A673 (cell line): ENCODE measurements around the gene WDR62. TPM values are rescaled to one million over a fixed set of nuclear protein-coding genes. Genes with fewer than 3 reads are reported as not detected.

Experiments
- BruUV-seq: library from RNA; stranded (reverse); fragments of 400-500 nt; replicated peaks from 2 replicates; lab custom pipeline; 2021; lab: Mats Ljungman, UMichigan
- CTCF ChIA-PET: fragments of 300-600 bp; sonication (Branson Sonifier 250); formaldehyde crosslinking; loops from one replicate; lab custom pipeline; 2022; ENCODE audit warnings: antibody characterized with exemption; lab: Charles Lee
- POLR2A ChIA-PET: fragments of 300-600 bp; sonication (Branson Sonifier 250); formaldehyde crosslinking; loops from one replicate; lab custom pipeline; 2022; ENCODE audit warnings: antibody characterized with exemption; ENCODE audit not compliant: low non-redundant PET; lab: Charles Lee
- DNase-seq: peaks from one replicate; pipeline ENCODE4 v3.0.0-alpha.2; 2015; ENCODE audit warnings: low spot score
- H3K27ac ChIP-seq: fragments of 200-600 bp; sonication (generic); 2 replicates; pipeline ENCODE4 v1.5.1; 2016; ENCODE audit warnings: mixed run types, low read depth, mild to moderate bottlenecking, mixed read lengths, antibody characterized with exemption, low read length; ENCODE audit not compliant: poor library complexity, severe bottlenecking
- H3K27me3 ChIP-seq: fragments of 200-600 bp; sonication (generic); replicated peaks from 2 replicates; pipeline ENCODE4 v1.6.1; 2017; ENCODE audit warnings: mixed run types, low read depth, mild to moderate bottlenecking, mixed read lengths, antibody characterized with exemption, low read length; ENCODE audit not compliant: insufficient read depth, poor library complexity
- H3K36me3 ChIP-seq: fragments of 200-600 bp; sonication (generic); 2 replicates; pipeline ENCODE4 v1.6.1; 2016; ENCODE audit warnings: mixed run types, mild to moderate bottlenecking, mixed read lengths, antibody characterized with exemption, low read length; ENCODE audit not compliant: insufficient read depth, poor library complexity, severe bottlenecking
- H3K4me1 ChIP-seq: fragments of 200-600 bp; sonication (generic); 2 replicates; pipeline ENCODE4 v1.6.1; 2017; ENCODE audit warnings: mixed run types, mild to moderate bottlenecking, mixed read lengths, antibody characterized with exemption, low read length; ENCODE audit not compliant: insufficient read depth, poor library complexity, severe bottlenecking
- H3K4me3 ChIP-seq: fragments of 200-600 bp; sonication (generic); 2 replicates; pipeline ENCODE4 v1.5.1; 2016; ENCODE audit warnings: low read depth, mixed run types, mild to moderate bottlenecking, mixed read lengths, low read length; ENCODE audit not compliant: poor library complexity, severe bottlenecking
- H3K9me3 ChIP-seq: fragments of 200-600 bp; sonication (generic); 2 replicates; pipeline ENCODE4 v1.6.1; 2016; ENCODE audit warnings: mixed run types, low read depth, mild to moderate bottlenecking, mixed read lengths, antibody characterized with exemption, low read length; ENCODE audit not compliant: poor library complexity, severe bottlenecking
- EZH2 ChIP-seq: fragments of 200-600 bp; sonication (generic); IDR thresholded peaks from 2 replicates; pipeline ENCODE4 v1.6.1; 2017; ENCODE audit warnings: borderline replicate concordance, low read depth, mild to moderate bottlenecking, mixed read lengths, antibody characterized with exemption, low read length; ENCODE audit not compliant: poor library complexity, severe bottlenecking
- intact Hi-C: fragments of 100-400 bp; cut with micrococcal nuclease; formaldehyde crosslinking; loops from one replicate; pipeline ENCODE4 v1.10.0; 2022; ENCODE audit not compliant: unreplicated experiment
- total RNA-seq: library from RNA; stranded (reverse); gene quantifications from 2 replicates; pipeline ENCODE4 v1.2.3, GENCODE V29; 2021
- TF ChIP-seq, protein P1 (sequence below): fragments of 300-800, 200-600 bp; sonication (generic); conservative IDR thresholded peaks from 2 replicates; pipeline ENCODE4 v1.5.1; 2017; ENCODE audit warnings: low read depth, mild to moderate bottlenecking, antibody characterized with exemption, low read length, moderate library complexity, mixed read lengths

The WDR62 gene
- total RNA-seq, 1 experiment from 2014 or later, result 40.4 TPM

GRCh38 chr19:36106441-36106840, 51.7 kb downstream of the WDR62 start:
- intact Hi-C loops, result no loop called here
- POLR2A ChIA-PET, result no interaction called here
- H3K27me3 ChIP-seq, result no peaks in the 10 kb centered on the region
- no peak overlapping the region for H3K4me3 ChIP-seq
- H3K36me3 ChIP-seq, result peaks cover 31% of the 10 kb centered on the region
- H3K4me1 ChIP-seq, result no peaks in the 10 kb centered on the region
- BruUV-seq, result no TSS peak
- CTCF ChIA-PET, result no interaction called here
- no peaks in the 10 kb centered on the region for H3K9me3 ChIP-seq
- TF ChIP-seq, protein P1, sequence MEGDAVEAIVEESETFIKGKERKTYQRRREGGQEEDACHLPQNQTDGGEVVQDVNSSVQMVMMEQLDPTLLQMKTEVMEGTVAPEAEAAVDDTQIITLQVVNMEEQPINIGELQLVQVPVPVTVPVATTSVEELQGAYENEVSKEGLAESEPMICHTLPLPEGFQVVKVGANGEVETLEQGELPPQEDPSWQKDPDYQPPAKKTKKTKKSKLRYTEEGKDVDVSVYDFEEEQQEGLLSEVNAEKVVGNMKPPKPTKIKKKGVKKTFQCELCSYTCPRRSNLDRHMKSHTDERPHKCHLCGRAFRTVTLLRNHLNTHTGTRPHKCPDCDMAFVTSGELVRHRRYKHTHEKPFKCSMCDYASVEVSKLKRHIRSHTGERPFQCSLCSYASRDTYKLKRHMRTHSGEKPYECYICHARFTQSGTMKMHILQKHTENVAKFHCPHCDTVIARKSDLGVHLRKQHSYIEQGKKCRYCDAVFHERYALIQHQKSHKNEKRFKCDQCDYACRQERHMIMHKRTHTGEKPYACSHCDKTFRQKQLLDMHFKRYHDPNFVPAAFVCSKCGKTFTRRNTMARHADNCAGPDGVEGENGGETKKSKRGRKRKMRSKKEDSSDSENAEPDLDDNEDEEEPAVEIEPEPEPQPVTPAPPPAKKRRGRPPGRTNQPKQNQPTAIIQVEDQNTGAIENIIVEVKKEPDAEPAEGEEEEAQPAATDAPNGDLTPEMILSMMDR, result no peak
- TF ChIP-seq EZH2, result no peak
- H3K27ac ChIP-seq, result no peak overlapping the region
- no peak for DNase-seq

GRCh38 chr19:36106991-36107390, 52.3 kb downstream of the WDR62 start:
- no peak for TF ChIP-seq EZH2
- TF ChIP-seq, protein P1, result no peak
- Histone ChIP-seq H3K27me3 (no peaks in the 10 kb centered on the region), H3K36me3 (peaks cover 33% of the 10 kb centered on the region), H3K9me3 (no peaks in the 10 kb centered on the region), H3K4me1 (no peaks in the 10 kb centered on the region), H3K4me3 (no peak overlapping the region), H3K27ac (no peak overlapping the region)
- DNase-seq, result no peak
- intact Hi-C loops, result no loop called here
- no TSS peak for BruUV-seq
- POLR2A ChIA-PET, result no interaction called here
- CTCF ChIA-PET, result no interaction called here

DNA sequence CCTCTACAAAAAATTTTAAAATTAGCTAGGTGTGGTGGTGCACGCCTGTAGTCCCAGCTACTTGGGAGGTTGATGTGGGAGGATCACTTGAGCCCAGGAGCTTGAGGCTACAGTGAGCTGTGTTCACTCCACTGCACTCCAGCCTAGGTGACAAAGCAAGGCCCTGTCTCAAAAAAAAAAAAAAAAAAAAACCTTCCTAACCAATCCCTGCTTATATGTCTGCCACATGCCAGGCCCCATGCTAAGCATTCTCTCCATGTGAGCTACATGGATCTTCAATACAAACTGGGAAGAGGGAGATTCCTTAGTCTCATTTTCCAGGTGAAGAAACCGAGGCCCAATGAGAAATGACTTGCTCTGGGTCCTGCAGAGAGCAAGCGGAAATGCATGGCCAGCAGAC, 54.0 kb downstream of the WDR62 start:
- Histone ChIP-seq H3K36me3 (peaks cover 31% of the 10 kb centered on the region), H3K4me3 (no peak overlapping the region), H3K9me3 (no peaks in the 10 kb centered on the region), H3K27me3 (no peaks in the 10 kb centered on the region), H3K4me1 (peaks cover 4% of the 10 kb centered on the region), H3K27ac (no peak overlapping the region)
- TF ChIP-seq, protein P1, result no peak
- no peak for TF ChIP-seq EZH2
- ChIA-PET POLR2A (interaction anchor here (0.7 kb wide), 1 partner anchor 117 kb away, joined by 19 read pairs; no protein-coding TSS in a partner anchor), CTCF (no interaction called here)
- intact Hi-C loops, result no loop called here
- no TSS peak for BruUV-seq
- DNase-seq, result no peak
